GM12878 (cell line): ENCODE results near the gene SMARCD1.

Experiments used
- BCL11A ChIP-seq: IDR thresholded peaks from 2 replicates; pipeline ENCODE4 v1.6.1; 2011; ENCODE audit warnings: low read depth, low read length
- BHLHE40 ChIP-seq, 2 experiments: fragments of 450-650 bp in 1 of 2; IDR thresholded peaks; 2 replicates each; pipeline ENCODE4 v1.6.1; 2011 to 2017; ENCODE audit warnings: low read depth in 2 of 2, borderline replicate concordance in 1 of 2, improper control_type of control experiment in 1 of 2, low read length in 1 of 2, mild to moderate bottlenecking in 1 of 2
- EP300 ChIP-seq, 2 experiments: fragments of 150-350 bp in 1 of 2; IDR thresholded peaks; 2 replicates each; pipeline ENCODE4 v1.6.1; 2011 to 2012; ENCODE audit warnings: low read depth in 2 of 2, low read length in 2 of 2, borderline replicate concordance in 1 of 2, improper control_type of control experiment in 1 of 2, inconsistent platforms in 1 of 2; ENCODE audit not compliant: control insufficient read depth in 1 of 2
- EZH2 ChIP-seq: IDR thresholded peaks from 2 replicates; pipeline ENCODE4 v1.6.1; 2012; ENCODE audit warnings: low read depth, mild to moderate bottlenecking, control low read depth, inconsistent platforms, low read length, borderline replicate concordance; ENCODE audit not compliant: control insufficient read depth
- MEF2A ChIP-seq: IDR thresholded peaks from 2 replicates; pipeline ENCODE4 v1.6.1; 2011; ENCODE audit warnings: low read depth, mild to moderate bottlenecking, low read length, moderate library complexity; ENCODE audit not compliant: insufficient read depth
- PAX5 ChIP-seq: IDR thresholded peaks from 2 replicates; pipeline ENCODE4 v1.6.1; 2011; ENCODE audit warnings: low read depth, low read length, borderline replicate concordance
- POLR2A ChIP-seq: IDR thresholded peaks from 2 replicates; pipeline ENCODE4 v1.6.1; 2011; ENCODE audit warnings: low read depth, mild to moderate bottlenecking, low read length
- SP1 ChIP-seq: IDR thresholded peaks from one replicate; pipeline ENCODE4 v1.6.1; 2011; ENCODE audit warnings: low read depth, low read length
- TAF1 ChIP-seq: IDR thresholded peaks from 2 replicates; pipeline ENCODE4 v1.6.1; 2011; ENCODE audit warnings: mild to moderate bottlenecking, low read depth, low read length, borderline replicate concordance
- YY1 ChIP-seq: IDR thresholded peaks from 2 replicates; pipeline ENCODE4 v1.6.1; 2011; ENCODE audit warnings: low read depth, mild to moderate bottlenecking, low read length
- ZNF207 ChIP-seq: fragments of 450-650 bp; IDR thresholded peaks from 2 replicates; pipeline ENCODE4 v1.6.1; 2014; ENCODE audit warnings: antibody characterized with exemption, mild to moderate bottlenecking, borderline replicate concordance
- TF ChIP-seq, protein P1 (sequence below): IDR thresholded peaks from 2 replicates; pipeline ENCODE4 v1.6.1; 2011; ENCODE audit warnings: low read depth, mild to moderate bottlenecking, low read length, moderate library complexity, borderline replicate concordance; ENCODE audit errors: extremely low read depth
- TF ChIP-seq, protein P2 (sequence below): fragments of 450-650 bp; IDR thresholded peaks from 2 replicates; pipeline ENCODE4 v1.6.1; 2017; ENCODE audit warnings: mild to moderate bottlenecking

DNA sequence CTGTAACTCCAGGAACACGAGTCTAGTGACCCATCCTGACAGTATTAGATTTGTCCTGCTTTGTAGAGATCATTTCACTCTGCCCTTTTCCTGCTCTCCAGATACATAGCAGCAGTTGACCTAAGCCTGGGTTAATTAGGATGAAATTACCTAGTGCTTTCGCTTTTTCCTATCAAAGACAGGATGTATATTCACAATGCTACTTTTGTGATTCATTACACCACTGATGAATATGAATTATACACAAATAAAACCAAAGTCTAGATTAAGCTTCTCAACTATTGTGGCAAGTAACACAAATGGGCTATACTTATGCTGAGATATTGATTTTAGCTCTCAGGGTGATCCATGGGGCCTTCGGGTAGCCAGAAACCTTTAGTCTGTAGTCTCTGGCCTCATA is 64.2 kb downstream of the SMARCD1 start:
- TF ChIP-seq TAF1 (no peak), SP1 (no peak), POLR2A (no peak), EZH2 (no peak), BCL11A (no peak), ZNF207 (no peak), EP300 (IDR thresholded peaks at IDR 0.05; ENCODE audit: borderline replicate concordance in 1 of 2, control insufficient read depth in 1 of 2, low read depth in 2 of 2, low read length in 2 of 2) (no peak), YY1 (no peak), PAX5 (no peak), MEF2A (no peak), BHLHE40 (IDR thresholded peaks at IDR 0.05; ENCODE audit: borderline replicate concordance in 1 of 2, low read depth in 2 of 2, low read length in 1 of 2) (no peak)
- TF ChIP-seq, protein P1, sequence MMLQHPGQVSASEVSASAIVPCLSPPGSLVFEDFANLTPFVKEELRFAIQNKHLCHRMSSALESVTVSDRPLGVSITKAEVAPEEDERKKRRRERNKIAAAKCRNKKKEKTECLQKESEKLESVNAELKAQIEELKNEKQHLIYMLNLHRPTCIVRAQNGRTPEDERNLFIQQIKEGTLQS, result no peak
- TF ChIP-seq, protein P2, sequence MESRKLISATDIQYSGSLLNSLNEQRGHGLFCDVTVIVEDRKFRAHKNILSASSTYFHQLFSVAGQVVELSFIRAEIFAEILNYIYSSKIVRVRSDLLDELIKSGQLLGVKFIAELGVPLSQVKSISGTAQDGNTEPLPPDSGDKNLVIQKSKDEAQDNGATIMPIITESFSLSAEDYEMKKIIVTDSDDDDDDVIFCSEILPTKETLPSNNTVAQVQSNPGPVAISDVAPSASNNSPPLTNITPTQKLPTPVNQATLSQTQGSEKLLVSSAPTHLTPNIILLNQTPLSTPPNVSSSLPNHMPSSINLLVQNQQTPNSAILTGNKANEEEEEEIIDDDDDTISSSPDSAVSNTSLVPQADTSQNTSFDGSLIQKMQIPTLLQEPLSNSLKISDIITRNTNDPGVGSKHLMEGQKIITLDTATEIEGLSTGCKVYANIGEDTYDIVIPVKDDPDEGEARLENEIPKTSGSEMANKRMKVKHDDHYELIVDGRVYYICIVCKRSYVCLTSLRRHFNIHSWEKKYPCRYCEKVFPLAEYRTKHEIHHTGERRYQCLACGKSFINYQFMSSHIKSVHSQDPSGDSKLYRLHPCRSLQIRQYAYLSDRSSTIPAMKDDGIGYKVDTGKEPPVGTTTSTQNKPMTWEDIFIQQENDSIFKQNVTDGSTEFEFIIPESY, result no peak
